GM21576 (cell line): ENCODE results near the gene SLC7A14.

ENCODE experiments used
- ATAC-seq: cut with Tn5 transposase; IDR thresholded peaks from one replicate; pipeline ENCODE4 v1.9.1; 2021; ENCODE audit warnings: mild to moderate bottlenecking, moderate library complexity; ENCODE audit not compliant: unreplicated experiment

The SLC7A14 gene

DNA sequence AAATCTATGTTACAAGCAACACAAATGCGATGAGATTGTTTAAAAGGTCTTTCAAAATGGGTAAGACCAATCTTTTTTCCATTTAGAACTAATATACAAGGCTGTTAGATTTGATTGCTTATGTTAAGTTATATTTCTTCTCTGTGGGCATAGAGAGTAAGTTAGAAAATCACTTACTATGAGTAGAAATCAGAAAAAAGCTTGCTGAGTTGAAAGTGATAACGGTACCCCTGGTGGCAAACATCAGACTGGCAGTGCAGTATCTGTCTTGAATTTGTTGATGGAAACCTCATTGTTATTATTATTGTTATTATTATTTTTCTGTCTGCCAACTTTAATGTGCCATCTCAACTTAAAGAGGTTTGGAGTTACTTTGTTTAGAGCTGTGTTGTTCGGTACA, 154.8 kb downstream of the SLC7A14 start:
- no peak for ATAC-seq

DNA sequence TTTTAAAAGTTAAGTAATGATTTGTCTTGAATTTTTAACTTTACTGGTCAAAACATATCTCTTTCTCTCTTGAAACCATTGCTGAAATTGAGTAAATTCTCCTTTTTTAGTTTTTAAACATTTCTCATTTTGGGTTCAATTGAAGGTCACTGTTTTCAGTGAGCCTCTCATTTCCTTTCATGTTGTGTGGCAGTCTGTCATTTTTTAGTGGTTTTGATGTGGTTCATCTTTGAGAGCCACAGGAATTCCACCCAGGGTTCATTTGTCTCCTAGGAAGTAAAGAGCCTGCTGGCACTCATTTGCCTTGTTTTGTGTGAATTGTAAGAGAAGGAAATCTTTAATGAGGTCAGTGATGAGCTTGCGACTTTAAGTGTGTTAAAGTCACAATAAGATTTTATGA, 156.8 kb downstream of the SLC7A14 start:
- ATAC-seq, result no peak

DNA sequence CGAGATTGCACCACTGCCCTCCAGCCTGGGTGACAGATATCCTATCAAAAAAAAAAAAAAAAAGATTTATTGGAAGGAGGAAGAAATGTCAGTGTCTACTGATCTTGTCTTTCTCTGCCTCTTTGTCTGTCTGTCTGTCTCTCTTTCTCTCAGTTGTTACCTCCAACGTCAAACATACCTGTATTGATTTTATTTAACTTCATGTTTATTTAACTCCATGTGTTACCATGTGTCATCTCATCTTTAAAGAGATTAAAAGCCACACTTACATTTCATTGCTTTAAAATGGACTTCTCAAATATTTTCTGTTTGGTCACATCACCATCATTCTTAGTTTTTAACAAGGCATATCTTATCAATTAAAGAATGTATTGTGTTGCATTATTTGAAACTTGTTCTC, 157.8 kb downstream of the SLC7A14 start:
- no peak for ATAC-seq

DNA sequence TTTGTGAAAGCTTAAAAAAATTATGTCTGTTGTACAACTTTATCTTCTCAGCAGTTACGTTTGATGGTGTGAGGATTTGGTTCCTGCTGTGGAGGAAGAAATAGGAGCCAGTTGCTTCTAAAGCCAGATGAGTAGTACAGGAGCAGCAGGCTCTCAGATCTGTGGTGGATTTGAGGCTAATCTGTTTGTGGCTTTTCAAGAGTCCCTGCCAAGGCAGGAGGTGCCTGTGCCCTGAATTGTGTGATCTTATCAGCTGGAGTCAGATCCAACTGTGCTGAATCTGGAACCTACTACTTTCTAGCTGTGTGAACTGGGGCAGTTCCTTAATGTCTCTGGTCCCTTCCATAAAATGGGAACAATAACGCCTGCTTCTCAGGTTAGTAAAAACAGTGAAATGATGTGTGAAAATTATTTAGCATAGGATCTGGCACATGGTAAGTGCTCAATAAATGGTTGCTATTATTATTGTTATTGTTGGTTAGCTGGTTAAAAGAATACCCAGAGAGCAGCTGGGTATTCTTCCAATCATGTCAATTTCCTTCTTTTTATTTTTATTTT, 159.6 kb downstream of the SLC7A14 start:
- ATAC-seq, result no peak

DNA sequence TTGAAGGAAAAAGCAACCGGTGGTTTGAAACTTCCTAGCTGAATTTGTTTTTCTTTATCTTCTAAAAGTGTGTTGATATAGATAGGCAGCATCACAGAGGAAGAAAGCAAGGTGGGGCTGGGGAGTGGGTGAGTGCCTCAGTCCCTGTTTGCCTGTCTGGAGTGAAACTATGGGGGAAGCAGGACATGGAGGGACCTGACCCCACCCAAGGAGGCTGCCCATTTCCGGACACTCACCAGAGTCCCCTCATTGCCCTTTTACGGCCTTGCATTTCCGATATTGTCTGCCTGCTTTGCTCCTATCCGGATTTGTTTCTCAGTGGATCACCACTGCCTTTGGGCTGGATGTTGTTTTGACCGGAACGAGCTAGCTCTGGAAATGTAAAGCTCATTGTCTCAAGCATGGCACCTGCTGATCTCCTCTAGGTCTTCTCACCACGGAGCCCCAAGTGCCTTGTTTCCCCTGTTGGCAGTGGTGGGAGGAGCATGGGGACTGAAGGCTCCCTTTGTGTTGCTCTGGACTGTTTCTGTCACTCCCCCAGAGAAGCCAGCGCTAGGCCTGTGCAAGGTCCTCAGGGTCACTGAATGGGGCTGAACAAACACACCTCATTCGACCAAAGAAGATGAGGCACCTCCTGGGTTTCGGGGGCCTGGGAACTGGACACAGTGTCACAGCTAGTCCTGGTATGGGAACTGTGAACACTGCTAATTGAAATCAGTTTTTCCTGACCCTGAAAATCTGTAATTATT, 160.2 kb downstream of the SLC7A14 start:
- ATAC-seq, result no peak

DNA sequence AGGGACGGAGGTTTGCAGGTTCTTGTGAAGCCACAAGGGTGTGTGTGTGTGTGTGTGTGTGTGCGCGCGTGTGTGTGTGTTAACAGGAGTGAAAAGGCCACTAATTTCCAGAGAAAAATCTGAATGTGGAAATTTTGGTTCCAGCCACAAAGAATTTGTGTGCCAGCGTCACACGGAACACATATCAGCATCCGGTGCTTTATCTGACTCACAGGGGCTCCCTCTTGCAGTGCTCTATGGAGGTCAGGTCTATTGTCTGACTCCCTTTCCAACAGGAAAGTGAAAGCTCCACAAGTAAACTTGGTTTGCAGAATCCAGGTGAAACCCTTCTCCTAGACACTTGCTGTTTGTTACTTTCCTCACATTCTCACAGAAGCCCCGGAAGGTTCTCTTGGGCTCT, 161.0 kb downstream of the SLC7A14 start:
- ATAC-seq, result no peak

DNA sequence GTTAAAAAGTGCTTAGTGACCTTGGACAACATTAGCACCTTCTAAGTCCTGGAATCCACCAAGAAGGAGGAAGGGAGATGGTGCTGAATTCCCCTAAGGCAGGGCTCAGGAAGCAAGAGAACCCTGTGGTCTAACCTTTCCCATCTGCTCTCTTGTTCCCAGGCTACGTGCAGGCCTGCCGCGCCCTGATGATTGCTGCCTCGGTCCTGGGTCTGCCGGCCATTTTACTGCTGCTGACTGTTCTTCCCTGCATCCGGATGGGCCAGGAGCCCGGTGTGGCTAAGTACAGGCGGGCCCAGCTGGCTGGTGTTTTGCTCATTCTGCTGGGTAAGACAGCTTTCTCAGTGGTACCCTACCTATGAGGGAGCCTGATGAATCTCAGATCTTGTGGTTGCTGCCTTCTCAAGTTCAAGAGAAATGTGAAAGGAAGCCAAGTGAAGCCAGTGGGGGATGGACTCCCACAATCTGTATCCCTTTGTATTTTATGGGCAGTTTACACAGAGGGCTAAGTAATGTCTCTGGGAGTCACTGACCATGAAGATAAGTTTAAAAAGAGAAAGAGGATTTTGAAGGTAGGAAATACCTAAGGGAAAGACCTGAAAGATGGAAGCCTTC, 162.8 kb downstream of the SLC7A14 start:
- ATAC-seq, result no peak

DNA sequence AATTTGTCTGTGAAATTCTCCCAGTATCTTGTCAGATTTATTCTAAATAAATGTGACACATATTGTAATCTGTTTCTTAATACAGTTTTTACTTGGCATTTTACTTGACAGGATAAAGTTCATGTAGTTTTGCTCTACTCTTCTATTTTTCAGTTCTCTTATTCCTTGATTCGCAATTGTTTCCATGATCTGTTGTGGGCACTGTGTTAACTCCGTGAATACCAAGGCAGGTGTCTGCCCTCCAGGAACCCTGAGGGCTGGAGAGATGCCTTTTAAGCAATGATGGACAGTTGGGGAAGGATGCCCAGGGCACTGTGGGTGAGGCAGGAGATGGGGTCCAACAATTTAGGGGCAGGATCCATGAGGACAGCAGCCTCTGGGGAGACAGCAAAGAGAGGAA, 164.1 kb downstream of the SLC7A14 start:
- no peak for ATAC-seq

DNA sequence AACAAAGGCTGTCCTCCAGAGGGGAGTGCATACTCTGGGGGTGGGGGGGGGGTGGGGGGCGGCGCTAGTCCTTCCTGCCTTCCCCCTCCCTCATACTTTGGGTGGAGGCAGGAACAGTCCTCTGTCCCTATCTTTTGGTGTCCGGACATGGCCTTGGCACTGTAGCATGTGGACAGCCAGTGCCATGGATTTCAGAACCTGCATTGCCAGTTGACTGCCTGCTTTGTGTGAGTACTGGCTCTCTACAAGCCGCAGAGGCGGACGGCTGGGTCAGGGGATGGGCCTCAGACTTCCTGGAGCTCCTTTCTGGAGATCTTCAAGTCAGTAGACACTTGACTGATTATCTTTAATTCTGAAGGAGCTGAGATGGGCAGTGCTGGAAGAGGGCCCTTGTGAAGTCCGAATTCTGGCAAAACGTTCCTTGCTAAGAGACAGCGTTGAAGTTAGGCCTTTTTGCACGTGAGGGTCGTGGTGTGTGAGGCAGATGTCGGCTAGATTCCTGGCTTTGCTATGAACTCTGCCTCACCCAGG, 164.7 kb downstream of the SLC7A14 start:
- no peak for ATAC-seq

DNA sequence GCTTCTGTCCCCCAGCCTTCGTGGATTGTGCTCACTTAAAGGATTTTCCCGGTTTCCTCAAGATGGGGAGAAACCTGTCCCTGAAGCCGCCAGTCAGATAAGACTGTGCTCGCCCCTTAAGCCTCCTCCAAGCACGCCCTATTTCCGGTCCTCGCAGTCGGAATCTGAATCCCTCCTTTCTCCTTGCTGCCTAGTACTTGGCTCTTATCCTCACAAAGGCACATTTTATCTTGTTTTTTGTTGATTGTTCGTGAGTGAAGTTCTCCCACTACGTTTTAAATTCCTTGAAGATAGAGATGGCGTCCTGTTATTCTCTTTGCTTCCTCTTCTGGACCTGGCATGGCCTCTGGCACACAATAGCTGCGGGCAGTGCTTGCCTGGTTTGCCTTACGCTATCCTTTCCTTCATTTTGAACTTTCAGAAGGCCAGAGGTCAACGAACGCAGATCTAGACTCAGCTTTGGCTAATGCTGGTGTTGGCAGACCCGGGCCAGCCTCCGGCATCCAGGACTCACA, 165.5 kb downstream of the SLC7A14 start:
- ATAC-seq, result no peak

DNA sequence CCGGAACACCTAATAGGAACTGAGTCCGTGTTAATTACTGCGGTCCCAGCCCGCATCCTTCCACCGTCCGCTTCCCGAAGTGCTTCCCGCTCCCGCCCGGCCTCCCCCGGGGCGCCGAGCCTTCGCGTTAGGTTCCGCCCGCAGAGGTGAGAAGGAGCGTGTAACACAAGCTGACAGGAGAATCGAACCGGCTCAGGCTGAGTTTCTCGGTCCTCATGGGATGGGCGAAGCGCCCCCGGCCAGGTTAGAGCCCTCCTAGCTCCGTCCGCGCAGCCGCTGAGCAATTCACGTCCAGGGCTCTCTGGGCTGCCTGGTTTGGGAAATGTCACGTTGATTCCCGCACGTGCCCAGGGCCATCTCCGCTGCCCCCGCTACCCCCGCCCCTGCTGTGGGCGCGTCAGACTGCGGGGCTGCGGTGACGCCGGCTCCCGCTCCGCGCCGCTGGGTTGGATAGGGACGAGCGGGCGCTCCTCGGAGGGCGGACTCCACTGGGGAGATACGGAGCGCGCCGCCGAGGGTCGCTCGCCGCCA, 166.3 kb downstream of the SLC7A14 start:
- no peak for ATAC-seq

DNA sequence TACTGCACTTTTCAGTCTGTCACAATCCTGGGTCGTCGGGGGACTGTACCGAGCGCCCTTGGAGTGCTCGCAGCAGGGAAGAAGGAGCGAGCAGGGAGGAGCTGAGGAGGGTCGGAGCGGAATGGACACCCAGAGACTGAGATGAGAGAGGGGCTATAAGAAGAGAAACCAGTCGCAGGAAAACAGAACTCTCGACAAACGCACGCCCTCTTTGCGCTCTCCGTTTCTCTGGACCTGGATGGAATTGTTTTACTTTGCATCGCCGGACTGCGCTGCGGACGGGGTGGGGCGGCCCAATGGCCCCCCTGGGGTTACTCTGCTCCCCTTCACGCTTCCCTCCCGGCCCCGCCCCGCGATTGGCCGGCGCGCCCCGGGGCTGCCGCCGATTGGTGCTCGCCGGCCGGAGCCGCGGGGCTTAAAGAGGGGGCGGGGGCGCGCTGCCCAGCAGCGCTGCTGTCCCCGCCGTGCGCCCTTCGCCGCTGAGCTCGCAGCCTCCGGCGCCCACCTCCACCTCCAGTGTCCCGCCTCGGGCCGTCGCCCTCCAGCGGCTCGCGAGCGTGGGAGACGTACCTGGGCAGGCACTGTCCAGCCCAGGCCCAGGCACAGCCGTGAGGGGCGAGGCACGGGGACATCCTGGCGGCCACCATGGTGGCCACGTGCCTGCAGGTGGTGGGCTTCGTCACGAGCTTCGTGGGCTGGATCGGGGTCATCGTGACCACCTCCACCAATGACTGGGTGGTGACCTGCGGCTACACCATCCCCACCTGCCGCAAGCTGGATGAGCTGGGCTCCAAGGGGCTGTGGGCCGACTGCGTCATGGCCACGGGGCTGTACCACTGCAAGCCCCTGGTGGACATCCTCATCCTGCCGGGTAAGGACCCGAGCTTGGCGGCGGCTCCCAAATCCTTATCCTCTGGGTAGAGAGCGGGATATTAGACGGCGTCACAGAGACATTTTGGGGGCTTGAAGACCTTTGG, 167.2 kb downstream of the SLC7A14 start, which contains the start of gene CLDN11:
CLDN11 (plus strand) TSS at position 447 of the 977 bp plus-strand sequence; CDS start at position 646, 199 bp downstream.
- ATAC-seq, result no peak

DNA sequence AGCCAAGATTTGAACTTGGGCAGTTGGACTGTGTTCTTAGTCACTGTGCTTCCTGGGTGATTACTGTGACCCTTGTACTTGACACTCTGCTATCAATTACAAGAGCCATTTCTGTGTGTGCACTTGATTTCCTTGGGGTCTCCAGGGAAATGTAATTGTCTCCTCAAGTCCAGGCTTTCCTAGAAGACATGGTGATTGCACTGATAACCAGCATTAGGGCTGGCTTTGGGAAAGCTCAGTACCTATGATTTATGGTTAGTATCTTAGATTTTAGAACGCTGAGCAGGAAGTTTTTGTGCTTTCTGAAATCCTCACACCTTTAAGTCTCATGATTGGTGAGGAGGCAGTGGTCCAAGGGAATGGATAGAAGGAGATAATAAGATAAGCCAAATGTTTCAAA, 168.8 kb downstream of the SLC7A14 start:
- no peak for ATAC-seq

DNA sequence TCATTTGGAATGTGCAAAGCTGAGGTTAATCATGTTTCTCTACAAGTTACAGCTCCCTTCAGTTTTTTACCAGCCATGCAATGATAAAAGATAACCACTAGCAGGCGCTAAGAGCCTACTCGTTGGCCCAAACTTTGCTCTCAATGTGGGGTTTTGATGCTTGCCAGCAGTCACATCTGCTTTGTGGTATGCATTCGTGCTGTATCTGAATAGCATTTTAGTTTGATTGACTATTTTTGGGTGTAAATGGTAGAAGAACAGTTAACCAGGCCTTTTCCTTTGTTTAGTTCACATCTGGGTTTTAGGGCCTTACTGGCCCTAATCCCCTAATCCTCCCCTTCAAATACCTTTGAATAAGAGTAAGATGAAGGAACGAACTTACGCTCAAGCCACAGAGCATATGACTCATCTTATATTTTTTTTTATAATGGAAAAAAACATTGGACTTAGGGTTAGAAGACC, 171.6 kb downstream of the SLC7A14 start:
- peak; percentile 52 for ATAC-seq

DNA sequence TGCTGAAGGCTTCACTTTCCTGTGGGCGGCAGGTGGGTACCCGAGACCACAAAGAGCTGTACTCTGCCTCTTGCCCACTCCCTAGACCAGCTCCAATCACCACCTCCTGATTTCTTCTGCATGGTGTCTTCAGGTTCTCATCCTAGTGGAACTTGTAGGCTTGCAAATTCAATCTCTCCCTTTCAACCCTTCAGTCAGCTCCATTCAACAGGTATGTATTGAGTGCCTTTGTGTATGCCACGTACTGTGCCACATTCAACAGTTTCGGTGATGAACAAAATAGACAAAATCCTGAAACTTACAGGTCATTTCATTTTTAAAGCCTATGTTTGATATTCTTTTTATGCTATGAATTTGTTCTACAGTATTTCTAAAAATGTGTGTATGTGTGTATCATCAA, 172.6 kb downstream of the SLC7A14 start:
- no peak for ATAC-seq

DNA sequence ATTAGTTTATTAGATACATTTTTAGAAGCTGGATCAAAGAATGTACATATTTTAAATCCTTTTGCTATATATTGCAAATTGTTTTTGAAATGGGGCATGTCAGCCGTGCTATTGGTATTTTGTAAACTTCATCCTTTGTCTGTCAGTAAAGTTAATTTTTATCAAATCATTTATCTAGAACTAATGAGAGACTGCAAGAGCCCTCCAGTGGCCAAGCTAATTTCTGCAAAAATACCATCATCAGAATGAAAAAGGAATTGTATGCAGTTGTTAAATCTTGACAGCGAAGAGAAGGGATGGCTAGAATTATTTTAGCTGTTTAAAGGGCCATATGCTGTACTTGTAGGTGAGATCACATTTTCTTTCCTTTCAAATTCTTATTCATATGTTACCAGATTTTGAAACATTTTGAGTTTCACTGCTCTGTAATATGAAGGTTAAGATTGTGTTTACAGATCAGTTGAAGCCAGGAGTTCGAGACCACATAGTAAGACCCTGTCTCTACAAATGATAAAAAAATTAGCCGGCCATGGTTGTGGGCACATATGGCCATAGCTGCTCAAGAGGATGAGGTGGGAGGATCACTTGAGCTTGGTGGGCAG, 175.3 kb downstream of the SLC7A14 start:
- no peak for ATAC-seq
